SK-N-MC (cell line): ENCODE results near the gene ASGR2.

Experiments
- EZH2 ChIP-seq: fragments of 200-600 bp; sonication (generic); IDR thresholded peaks from one replicate; pipeline ENCODE4 v1.6.1; 2017; ENCODE audit warnings: antibody characterized with exemption
- POLR2AphosphoS5 ChIP-seq: IDR thresholded peaks from 2 replicates; pipeline ENCODE4 v1.6.1; 2012; ENCODE audit warnings: mild to moderate bottlenecking, low read depth, low read length, borderline replicate concordance

DNA sequence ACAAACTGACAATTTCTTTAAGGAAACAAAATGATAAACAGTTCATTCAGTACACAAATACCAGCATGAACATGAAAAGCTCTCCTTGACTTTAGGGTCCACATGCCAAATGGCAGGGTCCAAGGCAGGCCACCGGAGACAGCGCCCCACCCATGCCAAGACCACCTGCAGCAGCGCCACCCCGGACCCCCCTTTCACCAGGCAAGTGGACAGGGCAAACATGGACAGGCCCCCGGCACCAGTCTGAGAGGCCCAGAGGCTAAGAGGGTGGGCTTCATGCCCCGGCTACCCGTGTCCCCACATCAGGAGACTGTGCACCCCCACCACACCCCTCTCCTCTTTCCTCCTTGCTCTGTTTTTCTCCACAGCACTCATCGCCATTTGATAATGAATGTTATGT is 14.7 kb upstream of the ASGR2 start:
- TF ChIP-seq EZH2: no peak
- no peak for TF ChIP-seq POLR2AphosphoS5
